Lower lobe of right lung (tissue), 2 donors: Measurements from ENCODE around the gene PVALB. TPM values are rescaled to one million over a fixed set of nuclear protein-coding genes. Genes with fewer than 3 reads are reported as not detected.

ENCODE experiments used
- ATAC-seq, 2 donors: fragments of 200-7000 bp; cut with Tn5 transposase; one replicate each; pipeline ENCODE4 v1.9.1; 2020 to 2022; ENCODE audit warnings: mild to moderate bottlenecking in 2 of 2, moderate library complexity in 2 of 2
- DNase-seq: peaks from one replicate; pipeline ENCODE4 v3.0.0-alpha.2; 2020
- H3K27ac ChIP-seq: fragments of 200-600 bp; one replicate; pipeline ENCODE4 v1.8.0; 2022
- H3K27me3 ChIP-seq: fragments of 200-600 bp; one replicate; pipeline ENCODE4 v1.8.0; 2022; ENCODE audit warnings: low read depth
- H3K36me3 ChIP-seq: fragments of 200-600 bp; one replicate; pipeline ENCODE4 v1.8.0; 2022; ENCODE audit warnings: mild to moderate bottlenecking
- H3K4me1 ChIP-seq: fragments of 200-600 bp; one replicate; pipeline ENCODE4 v1.8.0; 2022
- H3K4me3 ChIP-seq: fragments of 200-600 bp; one replicate; pipeline ENCODE4 v1.8.0; 2022; ENCODE audit warnings: mild to moderate bottlenecking
- H3K9me3 ChIP-seq: fragments of 200-600 bp; one replicate; pipeline ENCODE4 v1.8.0; 2022
- CTCF ChIP-seq: fragments of 200-600 bp; IDR thresholded peaks from one replicate; pipeline ENCODE4 v1.8.0; 2022; ENCODE audit warnings: antibody characterized with exemption, mild to moderate bottlenecking
- intact Hi-C: fragments of 100-400 bp; cut with DNase I; formaldehyde crosslinking; loops from one replicate; pipeline ENCODE4 v1.11.0; 2022
- total RNA-seq: library from RNA; stranded (reverse); fragmentation: NEBNext Ultra II Directional; extraction: Animal tissue kit (Norgen Biotek cat#: 25700); gene quantifications from one replicate; pipeline ENCODE4 v1.2.1, GENCODE V29; 2021
- donor health status: DM: no; HTN: yes; CAD: no; lungs with severe emphysema.

The PVALB gene
- total RNA-seq, 1 donor from 2014 or later, result 4.5 TPM

DNA sequence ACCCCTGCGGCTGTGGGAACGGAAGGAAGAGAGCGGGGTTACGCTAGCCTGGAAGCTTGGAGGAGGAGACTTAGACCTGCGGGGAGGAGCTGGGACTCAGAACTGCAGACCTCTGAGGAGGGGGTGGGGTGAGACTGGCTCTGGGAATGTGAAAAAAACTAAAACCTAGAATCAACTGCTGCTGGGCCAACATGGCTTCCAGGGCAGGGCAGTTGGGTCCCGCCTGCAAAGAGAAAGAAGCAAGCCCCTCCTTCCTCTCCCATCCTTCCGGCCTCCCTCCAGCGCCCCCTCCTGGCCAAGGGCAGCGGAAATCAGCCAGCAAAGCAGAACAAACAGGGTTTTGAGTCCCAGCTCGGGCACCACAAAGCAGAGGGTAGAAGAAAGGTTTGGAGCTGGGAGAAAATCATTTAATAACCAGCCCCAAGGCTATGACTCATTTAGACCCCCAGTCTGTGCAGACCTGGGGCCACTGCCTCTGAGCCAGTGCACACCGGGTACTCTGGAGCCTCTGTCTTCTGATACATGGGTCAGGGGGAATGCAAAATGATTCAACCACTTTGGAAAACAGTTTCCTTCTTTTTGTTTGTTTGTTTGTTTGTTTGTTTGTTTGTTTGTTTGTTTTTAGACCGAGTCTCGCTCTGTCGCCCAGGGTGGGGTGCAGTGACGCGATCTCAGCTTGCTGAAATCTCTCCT lies 36.7 kb upstream of the PVALB start:
- peaks cover 9% of the 10 kb centered on the region for H3K27me3 ChIP-seq
- DNase-seq, result peak; percentile 88
- H3K4me1 ChIP-seq, result no peaks in the 10 kb centered on the region
- ATAC-seq, result peak; percentile 68 to 81
- intact Hi-C loops, result loop anchor here (10.0 kb wide), 1 partner anchor 61 kb away; the partner anchor contains the start of gene CSF2RB
- no peaks in the 10 kb centered on the region for H3K36me3 ChIP-seq
- H3K27ac ChIP-seq, result peak overlapping the region; percentile 52
- no peaks in the 10 kb centered on the region for H3K9me3 ChIP-seq
- H3K4me3 ChIP-seq, result no peak overlapping the region
- TF ChIP-seq CTCF, result peak; percentile 71

GRCh38 chr22:36852056-36852973 lies 35.5 kb upstream of the PVALB start:
- Histone ChIP-seq H3K27ac (no peak overlapping the region), H3K4me1 (no peaks in the 10 kb centered on the region), H3K36me3 (no peaks in the 10 kb centered on the region), H3K9me3 (no peaks in the 10 kb centered on the region), H3K4me3 (no peak overlapping the region), H3K27me3 (peaks cover 20% of the 10 kb centered on the region)
- DNase-seq (no peak), ATAC-seq (no peak)
- intact Hi-C loops, result loop anchor here (10.0 kb wide), 1 partner anchor 62 kb away; the partner anchor contains the start of gene CSF2RB
- TF ChIP-seq CTCF, result no peak

DNA sequence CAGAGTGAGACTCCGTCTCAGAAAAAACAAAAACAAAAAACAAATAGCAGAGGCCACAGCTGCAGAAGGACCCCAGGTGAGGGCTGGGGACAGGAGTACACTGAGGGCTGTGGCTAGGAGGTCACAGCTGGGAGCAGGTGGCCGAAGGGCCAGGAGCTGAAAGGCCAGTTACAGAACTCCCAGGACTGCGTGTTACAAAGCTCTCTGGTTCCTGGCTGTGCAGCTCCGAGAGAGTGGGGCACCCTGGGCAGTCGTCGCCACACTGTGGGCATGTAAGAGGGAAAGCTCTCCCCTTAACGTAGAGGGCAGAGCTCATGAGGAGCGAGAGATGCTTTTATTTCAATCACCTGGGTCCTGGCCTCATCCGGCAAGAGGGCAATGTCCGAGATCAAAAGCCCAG lies 33.8 kb upstream of the PVALB start:
- Histone ChIP-seq H3K36me3 (no peaks in the 10 kb centered on the region), H3K4me1 (no peaks in the 10 kb centered on the region), H3K27ac (no peak overlapping the region), H3K27me3 (peaks cover 25% of the 10 kb centered on the region), H3K9me3 (no peaks in the 10 kb centered on the region), H3K4me3 (no peak overlapping the region)
- intact Hi-C loops, result loop anchor here (10.0 kb wide), 1 partner anchor 64 kb away; the partner anchor contains the start of gene CSF2RB
- no peak for DNase-seq
- no peak for TF ChIP-seq CTCF
- ATAC-seq, result no peak

GRCh38 chr22:36850056-36850455 lies 33.2 kb upstream of the PVALB start:
- no peak for ATAC-seq
- H3K27ac ChIP-seq, result no peak overlapping the region
- TF ChIP-seq CTCF, result no peak
- no peak for DNase-seq
- H3K36me3 ChIP-seq, result no peaks in the 10 kb centered on the region
- intact Hi-C loops, result loop anchor here (10.0 kb wide), 1 partner anchor 65 kb away; the partner anchor contains the start of gene CSF2RB
- H3K9me3 ChIP-seq, result no peaks in the 10 kb centered on the region
- H3K4me1 ChIP-seq, result no peaks in the 10 kb centered on the region
- no peak overlapping the region for H3K4me3 ChIP-seq
- H3K27me3 ChIP-seq, result peaks cover 31% of the 10 kb centered on the region

DNA sequence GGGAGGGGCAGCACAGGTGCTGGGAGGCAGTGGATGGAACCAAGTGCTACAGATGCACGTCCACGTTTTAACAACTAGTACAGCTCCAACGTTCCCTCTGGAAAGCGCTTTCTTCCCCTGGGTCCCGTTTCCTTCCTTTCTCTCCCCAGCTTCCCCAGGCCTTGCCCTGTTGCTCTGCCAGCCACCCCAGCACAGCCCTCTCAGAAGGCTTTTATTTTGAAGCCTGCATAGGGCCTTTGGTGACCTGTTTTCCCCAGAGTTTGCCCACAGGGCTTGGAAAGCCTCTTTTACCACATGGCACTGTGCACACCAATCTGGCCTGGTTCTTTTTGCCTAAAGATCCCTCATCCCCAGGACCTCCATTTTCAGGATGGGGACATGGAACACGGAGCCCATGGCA lies 30.1 kb upstream of the PVALB start:
- peaks cover 41% of the 10 kb centered on the region for H3K27me3 ChIP-seq
- H3K9me3 ChIP-seq, result no peaks in the 10 kb centered on the region
- intact Hi-C loops, result no loop called here
- TF ChIP-seq CTCF, result no peak
- no peaks in the 10 kb centered on the region for H3K4me1 ChIP-seq
- no peaks in the 10 kb centered on the region for H3K36me3 ChIP-seq
- ATAC-seq (no peak), DNase-seq (no peak)
- no peak overlapping the region for H3K4me3 ChIP-seq
- H3K27ac ChIP-seq, result no peak overlapping the region
